ENCODE measurements around the gene PPIE.

GRCh38 chr1:39761016-39761415 is 22.3 kb downstream of the PPIE start:
- TF ChIP-seq CTCF (IDR thresholded peaks at IDR 0.05; ENCODE audit: poor library complexity): no peak
- TF ChIP-seq EZH2 (IDR thresholded peaks at IDR 0.05; ENCODE audit: borderline replicate concordance): no peak
